ENCODE results near the gene SHANK1. TPM values are rescaled to one million over a fixed set of nuclear protein-coding genes. Genes with fewer than 3 reads are reported as not detected.

The SHANK1 gene
- total and polyA plus RNA-seq, 4 donors: 0.06 to 0.28 (median 0.17) TPM; not detected in 1

DNA sequence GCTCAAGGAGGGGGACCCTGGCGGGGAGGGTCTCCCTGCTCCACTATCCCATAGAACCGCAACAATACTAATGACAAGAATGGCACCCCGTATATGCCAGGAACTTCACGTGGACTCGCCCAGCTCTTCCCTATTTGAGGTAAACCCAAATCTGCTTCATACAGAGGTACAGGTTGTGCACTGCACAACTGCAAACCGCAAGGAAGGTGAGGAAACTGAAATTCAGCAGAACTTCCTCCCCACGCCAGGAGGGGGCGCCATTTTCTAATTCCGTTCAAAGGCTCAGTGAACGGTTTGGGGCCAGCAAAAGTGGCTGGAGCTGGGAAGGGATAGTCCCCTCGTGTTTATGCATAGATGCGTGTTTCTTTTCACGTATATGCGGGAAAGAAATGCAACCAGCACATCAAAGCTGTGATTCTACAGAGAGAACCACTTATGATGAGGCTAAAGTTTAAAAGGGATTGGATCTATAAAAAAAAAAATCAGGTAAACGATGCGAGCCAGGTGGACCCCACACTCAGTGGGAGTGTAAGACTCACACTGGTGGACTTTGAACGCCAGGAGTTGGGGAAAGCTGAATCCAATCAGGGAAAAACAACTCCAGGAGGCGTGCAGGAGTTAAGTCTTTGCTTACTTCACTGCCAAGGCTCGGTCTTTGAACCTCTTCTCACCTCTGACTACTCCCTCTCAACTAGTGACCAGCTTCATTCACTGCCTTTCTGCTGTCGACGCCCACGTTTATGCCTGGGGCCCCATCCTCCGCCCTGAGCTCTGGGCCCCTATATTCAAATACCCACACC, 50.1 kb downstream of the SHANK1 start:
- no peaks in the 10 kb centered on the region for H3K9me3 ChIP-seq (ENCODE audit: control insufficient read depth in 4 of 4, low read length in 3 of 4)
- TF ChIP-seq, protein P1, sequence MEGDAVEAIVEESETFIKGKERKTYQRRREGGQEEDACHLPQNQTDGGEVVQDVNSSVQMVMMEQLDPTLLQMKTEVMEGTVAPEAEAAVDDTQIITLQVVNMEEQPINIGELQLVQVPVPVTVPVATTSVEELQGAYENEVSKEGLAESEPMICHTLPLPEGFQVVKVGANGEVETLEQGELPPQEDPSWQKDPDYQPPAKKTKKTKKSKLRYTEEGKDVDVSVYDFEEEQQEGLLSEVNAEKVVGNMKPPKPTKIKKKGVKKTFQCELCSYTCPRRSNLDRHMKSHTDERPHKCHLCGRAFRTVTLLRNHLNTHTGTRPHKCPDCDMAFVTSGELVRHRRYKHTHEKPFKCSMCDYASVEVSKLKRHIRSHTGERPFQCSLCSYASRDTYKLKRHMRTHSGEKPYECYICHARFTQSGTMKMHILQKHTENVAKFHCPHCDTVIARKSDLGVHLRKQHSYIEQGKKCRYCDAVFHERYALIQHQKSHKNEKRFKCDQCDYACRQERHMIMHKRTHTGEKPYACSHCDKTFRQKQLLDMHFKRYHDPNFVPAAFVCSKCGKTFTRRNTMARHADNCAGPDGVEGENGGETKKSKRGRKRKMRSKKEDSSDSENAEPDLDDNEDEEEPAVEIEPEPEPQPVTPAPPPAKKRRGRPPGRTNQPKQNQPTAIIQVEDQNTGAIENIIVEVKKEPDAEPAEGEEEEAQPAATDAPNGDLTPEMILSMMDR (IDR thresholded peaks at IDR 0.05; ENCODE audit: low read depth, low read length, missing input control): peak; percentile 68
- TF ChIP-seq, protein P2, sequence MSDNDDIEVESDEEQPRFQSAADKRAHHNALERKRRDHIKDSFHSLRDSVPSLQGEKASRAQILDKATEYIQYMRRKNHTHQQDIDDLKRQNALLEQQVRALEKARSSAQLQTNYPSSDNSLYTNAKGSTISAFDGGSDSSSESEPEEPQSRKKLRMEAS (IDR thresholded peaks at IDR 0.05): no peak
- TF ChIP-seq JUND (IDR thresholded peaks at IDR 0.05): no peak
- no peak for TF ChIP-seq FOXA1 (IDR thresholded peaks at IDR 0.05)
- TF ChIP-seq FOXA2 (IDR thresholded peaks at IDR 0.05): no peak
- TF ChIP-seq NR2F2 (IDR thresholded peaks at IDR 0.05): no peak
- TF ChIP-seq, protein P3, sequence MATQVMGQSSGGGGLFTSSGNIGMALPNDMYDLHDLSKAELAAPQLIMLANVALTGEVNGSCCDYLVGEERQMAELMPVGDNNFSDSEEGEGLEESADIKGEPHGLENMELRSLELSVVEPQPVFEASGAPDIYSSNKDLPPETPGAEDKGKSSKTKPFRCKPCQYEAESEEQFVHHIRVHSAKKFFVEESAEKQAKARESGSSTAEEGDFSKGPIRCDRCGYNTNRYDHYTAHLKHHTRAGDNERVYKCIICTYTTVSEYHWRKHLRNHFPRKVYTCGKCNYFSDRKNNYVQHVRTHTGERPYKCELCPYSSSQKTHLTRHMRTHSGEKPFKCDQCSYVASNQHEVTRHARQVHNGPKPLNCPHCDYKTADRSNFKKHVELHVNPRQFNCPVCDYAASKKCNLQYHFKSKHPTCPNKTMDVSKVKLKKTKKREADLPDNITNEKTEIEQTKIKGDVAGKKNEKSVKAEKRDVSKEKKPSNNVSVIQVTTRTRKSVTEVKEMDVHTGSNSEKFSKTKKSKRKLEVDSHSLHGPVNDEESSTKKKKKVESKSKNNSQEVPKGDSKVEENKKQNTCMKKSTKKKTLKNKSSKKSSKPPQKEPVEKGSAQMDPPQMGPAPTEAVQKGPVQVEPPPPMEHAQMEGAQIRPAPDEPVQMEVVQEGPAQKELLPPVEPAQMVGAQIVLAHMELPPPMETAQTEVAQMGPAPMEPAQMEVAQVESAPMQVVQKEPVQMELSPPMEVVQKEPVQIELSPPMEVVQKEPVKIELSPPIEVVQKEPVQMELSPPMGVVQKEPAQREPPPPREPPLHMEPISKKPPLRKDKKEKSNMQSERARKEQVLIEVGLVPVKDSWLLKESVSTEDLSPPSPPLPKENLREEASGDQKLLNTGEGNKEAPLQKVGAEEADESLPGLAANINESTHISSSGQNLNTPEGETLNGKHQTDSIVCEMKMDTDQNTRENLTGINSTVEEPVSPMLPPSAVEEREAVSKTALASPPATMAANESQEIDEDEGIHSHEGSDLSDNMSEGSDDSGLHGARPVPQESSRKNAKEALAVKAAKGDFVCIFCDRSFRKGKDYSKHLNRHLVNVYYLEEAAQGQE (IDR thresholded peaks at IDR 0.05): no peak
- no peak for TF ChIP-seq TAF1 (conservative IDR thresholded peaks at IDR 0.05)
- no peak for TF ChIP-seq GABPA (IDR thresholded peaks at IDR 0.05 in 1 of 2, conservative IDR thresholded peaks at IDR 0.05 in 1 of 2)
- TF ChIP-seq SP1 (IDR thresholded peaks at IDR 0.05): no peak
- TF ChIP-seq RAD21 (IDR thresholded peaks at IDR 0.05): peak; percentile 47 to 70
- H3K4me1 ChIP-seq (ENCODE audit: control insufficient read depth in 4 of 4, insufficient read depth in 4 of 4, low read length in 3 of 4): peaks cover 0 to 5% (median 0%) of the 10 kb centered on the region in 4 donors
- no peak overlapping the region for H3K4me3 ChIP-seq (ENCODE audit: low read depth in 1 of 3, low read length in 3 of 3)
- H3K27me3 ChIP-seq (ENCODE audit: control insufficient read depth in 4 of 4, insufficient read depth in 4 of 4, low read length in 3 of 4): peaks cover 0 to 5% (median 3%) of the 10 kb centered on the region in 4 donors
- no peak overlapping the region for H3K9ac ChIP-seq (ENCODE audit: low read depth in 1 of 2, low read length in 2 of 2)
- DNase-seq (ENCODE audit: low spot score): peak; percentile 60
- H3K27ac ChIP-seq (ENCODE audit: low read depth in 1 of 2, low read length in 2 of 2): no peak overlapping the region
- WGBS: 40% methylated on average over 23 of the region's 23 CpGs
- no peaks in the 10 kb centered on the region for H3K36me3 ChIP-seq (ENCODE audit: control insufficient read depth in 4 of 4, insufficient read depth in 3 of 4, low read depth in 1 of 4, low read length in 3 of 4)

DNA sequence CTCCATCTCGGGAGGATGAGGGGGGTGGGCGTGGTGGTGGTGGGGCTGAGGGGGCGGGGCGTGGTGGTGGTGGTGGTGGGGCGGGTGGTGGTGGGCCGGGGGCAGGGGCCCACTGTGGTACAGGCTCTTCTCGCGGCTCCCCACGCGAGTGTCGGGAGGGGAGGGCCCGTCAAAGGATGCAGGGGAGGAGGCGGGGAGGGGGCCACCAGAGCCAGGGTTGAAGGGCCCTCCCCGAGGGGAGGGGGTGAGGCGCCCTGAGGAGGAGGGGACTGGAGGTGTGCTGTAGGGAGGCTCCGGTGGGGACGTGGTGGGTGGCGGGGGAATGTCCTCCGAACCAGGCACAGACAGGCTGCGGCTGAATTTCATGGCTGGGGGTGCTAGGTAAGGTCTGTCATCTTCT, 50.7 kb downstream of the SHANK1 start:
- Histone ChIP-seq H3K9me3 (ENCODE audit: control insufficient read depth in 4 of 4, low read length in 3 of 4) (no peaks in the 10 kb centered on the region), H3K27me3 (ENCODE audit: control insufficient read depth in 4 of 4, insufficient read depth in 4 of 4, low read length in 3 of 4) (peaks cover 0 to 5% (median 3%) of the 10 kb centered on the region in 4 donors), H3K36me3 (ENCODE audit: control insufficient read depth in 4 of 4, insufficient read depth in 3 of 4, low read depth in 1 of 4, low read length in 3 of 4) (no peaks in the 10 kb centered on the region), H3K4me1 (ENCODE audit: control insufficient read depth in 4 of 4, insufficient read depth in 4 of 4, low read length in 3 of 4) (peaks cover 0 to 5% (median 0%) of the 10 kb centered on the region in 4 donors), H3K4me3 (ENCODE audit: low read depth in 1 of 3, low read length in 3 of 3) (no peak overlapping the region), H3K27ac (ENCODE audit: low read depth in 1 of 2, low read length in 2 of 2) (no peak overlapping the region), H3K9ac (ENCODE audit: low read depth in 1 of 2, low read length in 2 of 2) (no peak overlapping the region)
- DNase-seq (ENCODE audit: low spot score): no peak
- WGBS: 41% methylated on average over 20 of the region's 20 CpGs
- TF ChIP-seq NR2F2 (IDR thresholded peaks at IDR 0.05) (no peak), YY1 (IDR thresholded peaks at IDR 0.05) (no peak), HNF4G (IDR thresholded peaks at IDR 0.05) (no peak), FOXA1 (IDR thresholded peaks at IDR 0.05) (no peak), RAD21 (IDR thresholded peaks at IDR 0.05) (no peak), GABPA (IDR thresholded peaks at IDR 0.05 in 1 of 2, conservative IDR thresholded peaks at IDR 0.05 in 1 of 2) (no peak), FOXA2 (IDR thresholded peaks at IDR 0.05) (no peak), RXRA (IDR thresholded peaks at IDR 0.05) (no peak)
- TF ChIP-seq, protein P2 (IDR thresholded peaks at IDR 0.05): no peak
- TF ChIP-seq, protein P4, sequence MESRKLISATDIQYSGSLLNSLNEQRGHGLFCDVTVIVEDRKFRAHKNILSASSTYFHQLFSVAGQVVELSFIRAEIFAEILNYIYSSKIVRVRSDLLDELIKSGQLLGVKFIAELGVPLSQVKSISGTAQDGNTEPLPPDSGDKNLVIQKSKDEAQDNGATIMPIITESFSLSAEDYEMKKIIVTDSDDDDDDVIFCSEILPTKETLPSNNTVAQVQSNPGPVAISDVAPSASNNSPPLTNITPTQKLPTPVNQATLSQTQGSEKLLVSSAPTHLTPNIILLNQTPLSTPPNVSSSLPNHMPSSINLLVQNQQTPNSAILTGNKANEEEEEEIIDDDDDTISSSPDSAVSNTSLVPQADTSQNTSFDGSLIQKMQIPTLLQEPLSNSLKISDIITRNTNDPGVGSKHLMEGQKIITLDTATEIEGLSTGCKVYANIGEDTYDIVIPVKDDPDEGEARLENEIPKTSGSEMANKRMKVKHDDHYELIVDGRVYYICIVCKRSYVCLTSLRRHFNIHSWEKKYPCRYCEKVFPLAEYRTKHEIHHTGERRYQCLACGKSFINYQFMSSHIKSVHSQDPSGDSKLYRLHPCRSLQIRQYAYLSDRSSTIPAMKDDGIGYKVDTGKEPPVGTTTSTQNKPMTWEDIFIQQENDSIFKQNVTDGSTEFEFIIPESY (IDR thresholded peaks at IDR 0.05): no peak
- TF ChIP-seq, protein P3 (IDR thresholded peaks at IDR 0.05): no peak
- TF ChIP-seq, protein P1 (IDR thresholded peaks at IDR 0.05; ENCODE audit: low read depth, low read length, missing input control): no peak

All from liver (tissue), 9 donors.